HG02759 (cell line): ENCODE data around the gene GRB2.
"Not testable (repeated sequence)": the region's sequence is repeated elsewhere in the genome, so short reads cannot be mapped to it uniquely, and the experiment has no call there.

Experiments
- ATAC-seq: cut with Tn5 transposase; IDR thresholded peaks from one replicate; pipeline ENCODE4 v1.9.1; 2021; ENCODE audit warnings: mild to moderate bottlenecking, moderate library complexity; ENCODE audit not compliant: unreplicated experiment

GRB2 gene

DNA sequence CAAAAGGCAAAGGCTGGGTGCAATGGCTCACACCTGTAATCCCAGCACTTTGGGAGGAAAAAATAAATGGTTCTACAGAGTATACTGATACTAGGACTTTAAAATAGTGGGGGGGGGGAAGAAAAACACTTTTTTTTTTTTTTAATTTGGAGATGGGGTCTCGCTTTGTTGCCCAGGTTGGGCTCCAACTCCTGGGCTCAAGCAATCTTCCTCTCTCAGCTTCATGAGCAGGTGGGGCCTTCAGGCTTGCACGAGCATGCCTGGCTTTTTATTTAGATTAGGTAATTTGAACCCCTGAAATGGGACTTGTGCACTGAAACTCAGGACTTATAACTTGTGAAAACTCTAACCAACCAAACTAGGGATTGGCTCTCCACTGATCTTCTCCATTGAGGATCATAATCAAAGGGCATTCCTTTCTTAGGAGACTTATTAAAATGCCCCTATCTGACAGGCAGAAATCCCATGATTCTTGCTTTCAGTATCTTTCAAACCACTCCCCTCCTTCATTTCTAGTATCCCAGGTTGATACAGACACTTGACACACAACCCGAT is 16.9 kb downstream of the GRB2 start:
- no peak for ATAC-seq

GRCh38 chr17:75387771-75388170 is 17.7 kb downstream of the GRB2 start:
- ATAC-seq, result no peak

DNA sequence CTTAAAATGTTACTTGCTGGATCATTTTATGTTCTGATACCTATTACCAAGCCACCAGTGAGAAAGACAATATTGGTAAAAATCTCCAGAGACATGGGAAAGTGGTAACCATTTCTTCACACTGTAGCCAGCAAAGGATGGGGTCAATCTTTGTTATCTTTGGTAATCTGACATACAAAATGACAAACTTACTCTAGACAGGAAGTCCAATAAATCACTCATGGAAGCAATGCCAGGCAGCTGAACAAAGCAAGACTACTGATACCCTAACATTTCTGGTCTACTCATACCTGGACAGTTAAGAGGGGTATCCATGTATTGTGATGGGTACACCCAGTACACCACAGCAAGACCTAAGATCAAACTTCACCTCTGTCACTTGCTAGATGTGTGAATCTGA is 19.0 kb downstream of the GRB2 start:
- no peak for ATAC-seq

DNA sequence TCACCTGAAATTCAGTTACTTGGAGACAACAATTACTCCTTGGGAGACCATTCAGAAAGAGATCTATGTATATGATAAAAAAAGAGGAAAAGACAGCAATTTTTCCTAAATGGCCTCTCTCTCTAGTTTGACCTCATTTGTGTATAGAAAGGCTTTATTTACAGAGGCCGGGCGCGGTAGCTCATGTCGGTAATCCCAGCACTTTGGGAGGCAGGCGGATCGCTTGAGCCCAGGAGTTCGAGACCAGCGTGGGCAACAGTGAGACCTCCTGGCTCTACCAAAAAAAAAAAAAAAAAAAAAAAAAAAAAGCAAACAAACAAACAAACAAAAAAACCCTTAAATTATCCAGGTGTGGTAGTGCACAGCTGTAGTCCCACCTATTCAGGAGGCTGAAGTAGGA is 20.7 kb downstream of the GRB2 start:
- ATAC-seq, result no peak

DNA sequence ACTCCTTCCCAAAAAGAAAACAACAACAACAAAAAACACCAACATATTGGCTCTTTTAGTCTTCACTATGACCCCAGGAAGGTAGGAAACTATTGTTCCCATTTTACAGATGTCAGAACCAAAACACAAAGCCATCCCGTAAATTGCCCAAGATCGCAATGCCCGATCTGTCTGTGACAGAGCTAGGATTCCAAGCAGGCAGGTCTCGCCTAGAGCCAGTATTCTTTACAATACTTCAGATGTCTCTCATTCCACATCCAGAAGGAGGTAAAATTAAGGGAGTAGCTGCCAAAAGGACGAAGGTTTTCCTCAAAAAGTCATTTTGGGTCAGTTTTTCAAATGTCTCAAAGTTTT is 21.7 kb downstream of the GRB2 start:
- no peak for ATAC-seq

GRCh38 chr17:75380750-75381149 is 24.7 kb downstream of the GRB2 start:
- no peak for ATAC-seq

DNA sequence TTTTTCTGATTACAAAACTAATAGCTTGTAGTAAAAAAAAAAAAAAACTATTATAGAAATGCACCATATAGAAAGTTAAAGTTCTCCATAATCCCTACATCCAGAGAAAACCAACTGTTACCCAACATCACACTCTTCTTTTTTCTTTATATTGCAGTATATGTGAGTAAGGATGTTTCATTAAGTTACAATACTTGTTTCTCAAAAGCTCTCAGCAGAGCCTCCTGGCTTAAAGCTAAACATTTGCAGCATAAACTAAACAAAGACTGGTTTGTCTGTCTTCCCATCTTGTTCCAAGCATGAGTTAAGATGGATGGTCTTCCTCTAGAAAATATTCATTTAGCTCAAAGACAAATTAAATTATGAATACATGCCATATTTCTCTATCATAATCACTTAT is 25.2 kb downstream of the GRB2 start:
- no peak for ATAC-seq

- not testable (repeated sequence) for ATAC-seq
Measured at GRCh38 chr17:75379426-75379825, 26.1 kb downstream of the GRB2 start.

DNA sequence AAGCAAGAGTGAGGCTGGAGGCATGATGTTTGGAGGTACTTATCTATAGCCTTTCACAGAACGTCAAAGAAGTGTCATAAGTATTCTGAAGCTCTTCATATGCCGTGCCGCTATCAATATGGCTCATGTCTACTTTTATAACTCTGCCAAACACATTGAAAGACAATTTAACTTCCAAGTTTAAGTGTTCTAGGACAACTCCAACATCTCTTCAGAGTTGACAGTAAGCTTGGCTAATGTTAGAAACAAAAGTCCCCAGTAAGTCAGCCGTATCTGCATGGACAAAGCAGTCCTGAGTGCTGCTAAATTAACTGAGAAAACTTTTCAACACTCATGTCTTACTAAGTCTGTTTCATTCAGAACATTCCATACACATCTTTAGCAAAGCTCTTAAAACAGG is 32.2 kb downstream of the GRB2 start:
- ATAC-seq, result no peak

- no peak for ATAC-seq
Measured at GRCh38 chr17:75371981-75372380, 33.5 kb downstream of the GRB2 start.

GRCh38 chr17:75371339-75371738 is 34.1 kb downstream of the GRB2 start:
- no peak for ATAC-seq

GRCh38 chr17:75370286-75370915 is 35.1 kb downstream of the GRB2 start:
- no peak for ATAC-seq

- ATAC-seq, result not testable (repeated sequence)
Measured at GRCh38 chr17:75367838-75368789, 37.4 kb downstream of the GRB2 start.

- no peak for ATAC-seq
Measured at GRCh38 chr17:75367312-75367711, 38.2 kb downstream of the GRB2 start.

DNA sequence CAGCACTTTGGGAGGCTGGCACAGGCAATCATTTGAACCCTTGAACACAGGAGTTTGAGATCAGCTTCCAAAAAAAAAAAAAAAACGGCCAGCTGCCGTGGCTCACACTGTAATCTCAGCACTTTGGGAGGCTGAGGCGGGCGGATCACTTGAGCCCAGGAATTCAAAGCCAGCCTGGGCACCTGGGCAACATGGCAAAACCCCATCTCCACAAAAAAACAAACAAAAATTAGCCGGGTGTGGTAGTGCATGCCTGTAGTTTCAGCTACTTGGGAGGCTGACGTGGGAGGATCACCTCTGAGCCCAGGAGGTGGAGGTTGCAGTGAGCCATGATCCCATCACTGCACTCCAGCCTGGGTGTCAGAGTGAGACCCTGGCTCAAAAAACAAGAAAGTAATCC is 39.0 kb downstream of the GRB2 start:
- no peak for ATAC-seq

GRCh38 chr17:75365931-75366275 is 39.6 kb downstream of the GRB2 start:
- ATAC-seq, result no peak

- ATAC-seq, result no peak
Measured at GRCh38 chr17:75365009-75365930, 40.2 kb downstream of the GRB2 start.

DNA sequence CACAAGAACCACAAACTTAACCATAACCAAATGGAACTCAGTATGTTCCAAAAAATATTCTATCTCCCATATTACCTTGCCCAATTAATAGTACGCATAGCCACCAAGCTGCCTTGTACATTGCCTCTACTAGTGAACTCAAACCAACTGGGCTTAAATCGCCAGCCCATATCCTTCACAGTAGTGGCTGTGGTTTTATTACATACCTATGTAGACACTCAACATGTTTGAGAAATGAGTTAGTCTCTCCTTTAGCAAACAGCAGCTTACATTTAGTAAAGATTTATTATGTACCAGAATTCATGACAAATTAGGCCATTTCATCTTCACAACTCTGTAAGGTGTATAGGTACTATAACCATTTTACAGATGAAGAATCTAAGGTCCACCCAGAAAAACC is 41.4 kb downstream of the GRB2 start:
- ATAC-seq, result no peak

DNA sequence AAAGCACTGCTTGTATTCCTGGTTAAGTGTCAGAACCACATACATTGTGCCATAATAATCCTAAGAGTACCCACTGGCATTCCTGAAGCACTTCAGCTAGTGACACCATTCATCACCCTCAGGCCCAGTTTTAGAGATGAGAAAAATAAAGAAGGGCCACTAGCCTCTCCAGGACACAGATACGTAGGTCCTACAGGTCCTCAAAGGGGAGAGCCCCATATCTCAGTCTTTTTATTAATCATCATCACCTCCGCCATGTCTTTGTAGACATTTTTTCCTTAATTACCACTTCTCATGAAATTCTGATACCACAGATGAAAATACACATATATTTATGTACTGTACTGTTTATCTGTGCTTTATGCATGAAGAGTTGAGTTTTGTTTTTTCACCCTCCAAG is 43.5 kb downstream of the GRB2 start:
- ATAC-seq, result no peak

DNA sequence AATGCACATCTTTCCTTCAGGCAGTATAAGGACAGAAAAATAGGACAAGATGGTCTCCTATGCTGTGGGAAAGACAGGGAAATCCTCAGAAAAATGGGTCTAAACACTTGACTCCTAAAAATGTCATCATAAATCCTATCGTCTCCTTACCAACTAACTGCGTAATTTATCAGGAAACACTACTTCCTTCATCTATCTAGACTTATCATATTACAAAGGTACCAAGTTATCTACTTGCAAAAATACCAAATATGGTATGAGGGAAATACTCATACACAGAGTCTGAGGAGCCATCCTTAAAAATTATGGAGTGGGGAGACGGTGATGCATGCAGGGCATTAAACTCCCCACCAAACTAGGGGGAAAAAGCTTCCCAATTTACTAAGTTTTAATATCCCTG is 44.1 kb downstream of the GRB2 start:
- no peak for ATAC-seq

DNA sequence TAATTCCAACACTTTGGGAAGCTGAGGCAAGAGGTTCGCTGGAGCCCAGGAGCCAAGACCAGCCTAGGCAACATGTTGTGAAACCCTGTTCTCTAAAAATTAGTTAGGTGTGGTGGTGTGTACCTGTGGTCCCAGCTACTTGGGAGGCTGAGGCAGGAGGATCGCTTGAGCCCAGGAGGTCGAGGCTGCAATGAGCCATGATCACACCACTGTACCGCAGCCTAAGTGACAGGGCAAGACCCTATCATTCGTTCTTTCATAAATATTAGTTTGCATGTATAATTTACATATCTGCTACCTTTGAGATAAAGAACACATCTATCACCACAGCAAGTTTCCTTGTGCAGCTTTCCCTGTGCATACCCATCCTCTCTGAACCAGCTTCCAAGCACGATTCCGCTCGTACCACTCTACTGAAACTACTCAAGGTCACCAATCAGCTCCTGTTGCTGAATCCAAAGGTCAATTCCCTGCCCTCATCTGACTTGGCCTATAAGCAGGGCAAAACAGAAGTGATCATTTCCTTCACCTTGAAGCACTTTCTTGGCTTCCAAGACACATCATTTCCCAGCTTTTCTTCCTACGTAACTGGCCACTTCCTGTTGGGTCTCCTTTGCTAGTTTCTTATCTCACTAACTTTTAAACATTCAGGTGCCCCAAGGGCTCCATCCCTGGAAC is 49.1 kb downstream of the GRB2 start:
- ATAC-seq, result no peak
